ENCODE results near the gene PDE4D.

The PDE4D gene

GRCh38 chr5:59358005-59358861 lies 535.3 kb downstream of the PDE4D start:
- DNase-seq (ENCODE audit: low read depth), result no peak

DNA sequence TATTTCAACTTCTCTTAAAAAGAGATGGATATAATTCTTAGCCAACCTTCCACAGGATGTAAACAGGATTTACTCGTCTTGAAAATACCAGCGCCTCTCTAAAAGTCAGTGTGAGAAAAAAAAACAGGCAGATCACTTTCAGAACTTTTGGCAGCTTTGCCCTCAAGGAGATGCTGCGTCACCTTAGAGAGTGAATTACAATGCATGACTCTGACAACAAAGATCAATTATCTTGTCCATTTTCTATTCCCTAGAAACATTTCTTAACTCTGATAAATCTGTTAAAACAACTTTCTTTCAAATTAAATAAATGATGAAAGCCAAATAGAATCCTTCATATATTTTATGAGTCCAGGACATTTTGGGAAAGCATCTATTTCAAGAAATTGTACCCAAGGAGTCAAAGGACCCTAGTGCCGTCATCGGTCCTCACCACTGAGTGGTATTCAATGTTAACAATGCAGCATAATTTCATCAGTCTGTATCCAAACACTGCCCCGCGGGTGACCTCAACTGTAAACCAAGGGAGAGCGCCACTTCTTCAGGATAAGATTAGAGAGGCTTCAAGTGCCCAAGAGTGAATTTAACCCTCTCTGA lies 536.0 kb downstream of the PDE4D start:
- DNase-seq (ENCODE audit: low read depth), result no peak

DNA sequence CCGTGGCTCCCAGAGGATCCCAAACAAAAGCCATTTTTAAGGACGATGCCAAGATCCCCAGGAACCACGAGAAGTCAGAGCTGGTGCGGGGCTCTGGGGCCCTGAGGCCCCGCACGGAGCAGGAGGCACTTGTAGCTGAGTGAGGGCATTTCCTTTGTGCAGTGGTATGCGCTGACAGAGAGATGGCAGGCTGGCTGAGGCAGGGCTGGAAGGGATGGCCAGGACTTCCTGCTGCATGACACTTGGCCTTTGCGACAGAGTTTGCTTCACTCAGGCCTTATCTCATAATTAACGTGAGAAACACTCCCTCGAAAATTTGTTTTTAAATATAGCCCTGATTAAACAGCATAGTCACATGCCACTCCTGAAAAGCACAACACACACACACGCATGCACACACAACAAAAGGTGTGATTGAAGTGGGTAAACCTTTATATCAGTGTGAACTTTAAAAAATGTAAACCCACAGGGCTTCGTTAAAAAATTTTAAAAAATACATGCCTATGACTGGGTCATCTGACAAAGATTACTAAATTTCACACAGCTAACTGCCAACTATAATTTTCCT lies 536.6 kb downstream of the PDE4D start:
- DNase-seq (ENCODE audit: low read depth), result no peak

DNA sequence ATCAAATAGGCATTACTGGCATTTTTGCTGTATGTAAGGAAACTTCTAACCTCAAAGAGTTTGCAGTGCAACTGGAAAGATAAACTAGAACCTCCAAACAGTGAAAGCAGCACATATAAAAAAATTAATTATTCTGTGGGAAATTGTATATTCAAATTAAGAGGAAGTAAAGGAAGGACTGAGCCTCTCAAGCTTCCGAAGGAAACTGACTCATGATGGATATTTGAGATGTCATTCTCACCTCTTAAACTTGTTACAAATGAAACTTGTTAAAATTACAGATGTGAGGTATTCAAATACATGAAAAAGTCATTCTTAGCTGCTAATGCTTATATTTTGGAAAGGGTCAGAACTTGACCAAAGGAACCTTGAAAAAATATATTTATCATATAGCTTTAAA lies 538.7 kb downstream of the PDE4D start:
- no peak for DNase-seq (ENCODE audit: low read depth)

DNA sequence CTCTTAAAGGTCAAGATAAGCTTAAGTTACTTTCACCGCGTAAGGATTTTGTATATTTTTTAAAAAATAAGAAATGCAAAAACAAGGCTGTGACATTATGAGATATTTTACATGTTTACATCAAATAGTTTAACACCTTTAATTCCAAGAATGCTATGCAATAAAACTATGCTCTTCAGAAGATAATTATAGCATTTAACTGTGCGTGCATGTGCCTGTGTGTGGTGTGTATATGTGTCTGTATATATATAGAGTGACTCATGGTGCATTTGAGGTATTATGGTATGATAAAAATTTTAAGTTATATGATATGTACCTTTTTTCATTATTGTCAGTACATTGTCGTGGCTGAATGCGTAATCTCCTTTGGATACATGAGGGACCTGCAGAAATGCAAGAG lies 539.3 kb downstream of the PDE4D start:
- no peak for DNase-seq (ENCODE audit: low read depth)

DNA sequence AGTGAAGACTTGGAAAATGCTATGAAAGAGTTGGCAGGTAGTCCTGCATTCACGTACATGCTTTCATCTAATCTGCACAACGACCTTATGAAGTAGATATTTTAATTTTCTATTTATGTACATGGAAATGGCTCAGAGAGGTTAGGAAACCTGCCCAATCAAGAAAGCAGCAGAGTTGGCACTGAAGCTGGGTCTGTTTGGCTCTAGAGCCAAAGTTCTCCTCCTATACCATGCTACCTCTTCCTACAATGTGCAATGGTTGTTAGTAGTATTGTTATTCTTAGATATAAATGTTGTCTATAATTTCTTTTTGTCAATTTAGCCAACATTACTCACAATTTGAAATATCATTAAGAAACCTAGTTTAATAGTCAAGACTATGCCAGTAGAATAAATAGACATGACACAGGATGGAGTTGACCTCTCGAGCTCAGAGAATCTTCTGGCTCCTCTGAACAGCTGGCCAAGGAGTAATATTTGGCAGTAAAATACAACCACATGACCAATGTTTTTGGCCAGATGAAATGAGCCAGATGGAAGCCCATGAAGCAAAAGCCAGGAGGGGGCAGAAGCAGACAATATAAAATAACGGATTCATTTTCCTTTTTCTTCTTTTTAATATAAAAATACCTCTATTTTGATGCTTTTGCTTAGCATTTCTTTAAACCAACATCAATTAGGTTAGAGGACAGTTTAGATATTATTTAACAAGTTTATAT lies 542.3 kb downstream of the PDE4D start:
- DNase-seq (ENCODE audit: low read depth), result no peak

GRCh38 chr5:59348189-59348588 lies 545.3 kb downstream of the PDE4D start:
- DNase-seq (ENCODE audit: low read depth), result no peak

- DNase-seq (ENCODE audit: low read depth), result no peak
Measured at GRCh38 chr5:59346982-59347381, 546.5 kb downstream of the PDE4D start.

DNA sequence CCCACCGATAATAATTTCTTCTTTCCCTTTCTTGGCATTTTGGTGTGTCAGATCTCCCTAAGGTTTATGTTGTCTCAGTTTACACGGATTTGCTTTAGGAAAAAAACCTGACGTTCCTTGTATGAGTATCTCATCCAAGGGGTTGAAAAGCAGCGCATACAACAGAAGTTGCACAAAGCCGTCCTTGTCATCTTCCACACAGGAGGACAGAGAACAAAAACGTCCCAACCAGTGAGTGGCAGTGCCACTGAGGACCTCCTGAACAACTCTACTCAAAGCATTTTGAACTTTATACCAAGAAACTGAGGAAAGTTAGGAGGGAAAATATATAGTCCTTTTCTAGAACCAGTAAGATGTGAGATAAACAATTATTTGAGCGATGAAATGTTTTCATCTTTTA lies 547.0 kb downstream of the PDE4D start:
- no peak for DNase-seq (ENCODE audit: low read depth)

DNA sequence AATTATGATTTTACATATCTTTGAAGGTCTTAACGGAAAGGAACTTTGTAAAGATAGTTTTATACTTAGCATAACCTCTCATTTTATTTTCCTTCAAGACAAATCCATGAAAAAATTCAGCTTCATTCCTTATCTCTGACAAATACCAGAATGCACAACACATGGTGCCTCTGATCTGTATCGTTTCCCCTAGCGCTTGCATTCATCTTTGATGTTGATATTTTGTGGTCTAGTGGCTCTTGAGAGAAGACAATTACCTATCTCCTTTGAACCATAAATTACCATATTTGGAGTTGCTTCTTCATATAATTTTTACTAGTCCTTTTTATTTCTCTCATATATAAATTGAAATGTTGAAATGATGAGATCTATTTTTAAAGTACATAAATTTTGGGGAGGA lies 551.3 kb downstream of the PDE4D start:
- no peak for DNase-seq (ENCODE audit: low read depth)

GRCh38 chr5:59341760-59342159 lies 551.8 kb downstream of the PDE4D start:
- no peak for DNase-seq (ENCODE audit: low read depth)

- DNase-seq (ENCODE audit: low read depth), result no peak
Measured at GRCh38 chr5:59341155-59341554, 552.4 kb downstream of the PDE4D start.

- DNase-seq (ENCODE audit: low read depth), result no peak
Measured at GRCh38 chr5:59340637-59341036, 552.9 kb downstream of the PDE4D start.

- no peak for DNase-seq (ENCODE audit: low read depth)
Measured at GRCh38 chr5:59337240-59337639, 556.3 kb downstream of the PDE4D start.

GRCh38 chr5:59335544-59335943 lies 558.0 kb downstream of the PDE4D start:
- DNase-seq (ENCODE audit: low read depth), result no peak

DNA sequence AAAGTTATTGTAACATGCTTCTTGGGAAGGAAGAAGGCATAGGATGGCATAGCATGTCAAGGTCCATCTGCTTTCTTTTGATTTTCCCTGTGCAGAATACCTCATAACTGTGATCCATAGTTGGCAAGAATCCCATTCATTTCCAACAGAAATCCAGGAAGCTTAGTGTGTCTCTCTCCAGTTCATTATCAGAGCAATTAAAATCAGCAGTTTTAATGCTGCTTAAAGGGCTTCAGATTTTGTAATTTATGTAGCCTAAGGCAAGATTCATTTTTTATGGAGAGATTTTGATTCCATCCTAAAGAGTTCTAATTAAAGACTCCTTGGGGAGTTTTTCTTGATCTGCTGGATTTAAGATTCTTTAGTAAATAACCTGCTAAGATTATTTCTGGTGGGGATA lies 560.1 kb downstream of the PDE4D start:
- DNase-seq (ENCODE audit: low read depth), result no peak

DNA sequence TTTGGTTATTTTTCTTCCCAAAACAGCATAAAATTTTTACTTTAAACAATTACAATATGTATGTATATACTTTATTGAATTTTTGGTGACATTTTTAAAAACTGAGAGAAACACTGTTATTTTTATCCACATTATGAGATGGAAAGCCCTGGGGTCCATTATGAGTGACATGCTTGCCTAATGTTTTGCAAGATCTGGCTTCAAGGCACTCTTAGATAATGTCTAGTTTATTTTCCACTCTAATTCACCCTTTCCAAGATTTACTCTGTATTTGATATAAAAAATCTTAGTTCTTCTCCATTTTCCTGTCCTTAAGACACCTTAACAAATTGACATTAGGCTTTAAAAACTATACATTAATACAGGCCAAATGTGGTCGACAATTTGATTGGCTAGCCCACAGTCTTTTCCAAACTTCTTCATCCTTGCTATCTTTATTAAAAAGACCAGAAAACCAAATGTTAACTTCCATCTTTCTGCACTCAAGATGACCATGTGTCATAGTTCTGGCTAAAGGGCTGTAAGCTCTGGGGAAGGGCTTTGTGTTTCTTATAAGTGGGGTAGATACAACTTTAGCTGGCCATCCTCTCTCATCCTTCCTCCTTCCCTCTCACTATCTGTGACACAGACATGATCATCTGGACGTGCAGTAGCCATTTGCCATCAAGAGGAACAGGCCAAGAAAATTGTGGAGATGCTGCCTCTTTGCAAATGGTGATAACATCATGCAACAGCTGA lies 561.1 kb downstream of the PDE4D start:
- no peak for DNase-seq (ENCODE audit: low read depth)

DNA sequence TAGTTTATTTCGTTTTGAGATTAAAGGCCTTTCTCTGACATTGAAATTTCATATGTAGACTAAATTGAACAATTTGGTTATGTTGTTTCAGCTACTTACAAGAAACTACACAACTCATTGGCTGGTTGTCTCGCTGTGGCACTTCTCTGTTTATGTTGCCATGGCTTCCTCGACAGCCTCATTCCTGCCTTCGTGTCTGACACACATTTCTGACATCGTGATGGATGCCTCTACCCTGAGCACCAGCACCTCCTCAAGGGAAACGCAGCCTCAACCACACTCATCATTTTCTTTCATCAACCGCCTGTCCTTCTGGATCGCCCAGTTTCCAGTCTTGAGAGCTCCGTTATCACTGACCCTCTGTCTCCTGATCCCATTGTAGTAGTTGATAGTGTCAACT lies 562.8 kb downstream of the PDE4D start:
- no peak for DNase-seq (ENCODE audit: low read depth)

DNA sequence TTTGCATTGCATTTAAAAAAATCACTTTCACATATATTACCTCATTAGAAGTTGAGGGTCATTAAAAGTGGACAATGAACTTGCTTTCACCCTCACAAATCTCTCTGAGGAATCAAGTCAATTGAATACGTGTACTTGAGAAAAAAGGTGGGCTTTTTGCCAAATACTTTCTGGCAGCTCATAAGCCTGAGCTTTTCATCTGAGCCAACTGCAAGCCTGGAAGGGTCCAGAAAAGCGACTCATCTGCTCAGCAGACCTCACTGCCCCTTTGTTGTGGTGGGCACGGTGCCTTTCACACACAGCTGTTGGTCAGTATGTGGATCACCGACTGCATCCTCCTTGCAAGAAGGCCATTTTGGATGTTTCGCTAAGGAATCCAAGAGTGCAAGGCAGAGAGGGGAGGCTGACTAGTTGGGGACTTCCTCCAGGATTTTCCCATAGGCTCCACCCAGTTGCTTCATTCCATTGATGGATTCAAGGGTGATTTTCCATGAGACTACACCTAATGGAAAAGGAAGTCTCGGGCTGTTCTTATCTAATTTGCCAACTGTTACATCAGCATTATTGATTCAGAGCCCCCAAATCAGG lies 564.7 kb downstream of the PDE4D start:
- DNase-seq (ENCODE audit: low read depth), result no peak

- no peak for DNase-seq (ENCODE audit: low read depth)
Measured at GRCh38 chr5:59327191-59327980, 566.1 kb downstream of the PDE4D start.

DNA sequence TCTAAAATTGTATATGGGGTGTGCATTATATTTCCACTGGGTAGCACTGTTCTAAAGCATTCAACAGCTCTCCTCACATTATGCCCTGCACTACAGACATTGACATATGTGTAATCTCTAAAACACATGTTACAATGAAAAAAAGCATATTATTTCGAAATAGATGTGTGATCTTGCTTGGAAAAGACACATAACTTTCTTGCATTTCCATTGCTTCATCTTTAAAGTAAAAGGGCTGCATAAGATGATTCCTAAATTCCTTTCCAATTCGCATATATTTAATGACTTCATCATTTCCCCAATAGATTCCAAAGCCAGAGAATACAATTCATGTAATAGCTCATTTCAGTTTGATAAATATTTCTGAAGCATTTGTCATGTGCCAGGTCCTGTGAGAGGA lies 566.9 kb downstream of the PDE4D start:
- no peak for DNase-seq (ENCODE audit: low read depth)

All from activated T-cell treated with anti-CD3 and anti-CD28 coated beads for 24 hours (primary cell).